ENCODE results near the gene BTBD10.
"Not testable (repeated sequence)": the region's sequence is repeated elsewhere in the genome, so short reads cannot be mapped to it uniquely, and the experiment has no call there.

Gene BTBD10

GRCh38 chr11:13398335-13398734, 64.7 kb downstream of the BTBD10 start:
- ATAC-seq, result not testable (repeated sequence)

- TF ChIP-seq ZNF565 (CRISPR knock-in tag; conservative IDR thresholded peaks at IDR 0.05; ENCODE audit: low read depth) (no peak), CSRNP3 (CRISPR knock-in tag; IDR thresholded peaks at IDR 0.05) (no peak), ARNTL (CRISPR knock-in tag; IDR thresholded peaks at IDR 0.05; ENCODE audit: borderline replicate concordance, low read depth) (no peak), ZNF8 (CRISPR knock-in tag; IDR thresholded peaks at IDR 0.05) (no peak), CSDC2 (CRISPR knock-in tag; IDR thresholded peaks at IDR 0.05) (no peak), TOX (CRISPR knock-in tag; IDR thresholded peaks at IDR 0.05; ENCODE audit: borderline replicate concordance) (no peak), ZNF70 (CRISPR knock-in tag; IDR thresholded peaks at IDR 0.05) (no peak), ISL1 (CRISPR knock-in tag; IDR thresholded peaks at IDR 0.05) (no peak), PATZ1 (CRISPR knock-in tag; IDR thresholded peaks at IDR 0.05; ENCODE audit: borderline replicate concordance) (no peak), OSR1 (CRISPR knock-in tag; IDR thresholded peaks at IDR 0.05) (no peak), ZC3H10 (CRISPR knock-in tag; IDR thresholded peaks at IDR 0.05) (no peak), POU6F1 (CRISPR knock-in tag; IDR thresholded peaks at IDR 0.05; ENCODE audit: borderline replicate concordance, low read depth) (no peak), TSHZ2 (CRISPR knock-in tag; IDR thresholded peaks at IDR 0.05) (no peak), RARB (CRISPR knock-in tag; IDR thresholded peaks at IDR 0.05) (no peak), ZFP3 (CRISPR knock-in tag; IDR thresholded peaks at IDR 0.05) (no peak), GLIS3 (CRISPR knock-in tag; IDR thresholded peaks at IDR 0.05) (no peak), CREB5 (CRISPR knock-in tag; IDR thresholded peaks at IDR 0.05; ENCODE audit: low read depth) (no peak), BACH2 (CRISPR knock-in tag; IDR thresholded peaks at IDR 0.05; ENCODE audit: borderline replicate concordance) (no peak)
Measured at GRCh38 chr11:13391217-13391616, 71.8 kb downstream of the BTBD10 start.

GRCh38 chr11:13388741-13389140, 74.3 kb downstream of the BTBD10 start:
- TF ChIP-seq TOX (CRISPR knock-in tag; IDR thresholded peaks at IDR 0.05; ENCODE audit: borderline replicate concordance) (no peak), ZNF8 (CRISPR knock-in tag; IDR thresholded peaks at IDR 0.05) (no peak), ZFP3 (CRISPR knock-in tag; IDR thresholded peaks at IDR 0.05) (no peak), CSRNP3 (CRISPR knock-in tag; IDR thresholded peaks at IDR 0.05) (no peak), ZNF565 (CRISPR knock-in tag; conservative IDR thresholded peaks at IDR 0.05; ENCODE audit: low read depth) (no peak), GLIS3 (CRISPR knock-in tag; IDR thresholded peaks at IDR 0.05) (no peak), POU6F1 (CRISPR knock-in tag; IDR thresholded peaks at IDR 0.05; ENCODE audit: borderline replicate concordance, low read depth) (no peak), SNAI2 (CRISPR knock-in tag; IDR thresholded peaks at IDR 0.05) (no peak), CSDC2 (CRISPR knock-in tag; IDR thresholded peaks at IDR 0.05) (no peak), ZNF70 (CRISPR knock-in tag; IDR thresholded peaks at IDR 0.05) (no peak), ISL1 (CRISPR knock-in tag; IDR thresholded peaks at IDR 0.05) (no peak), ZFP30 (CRISPR knock-in tag; IDR thresholded peaks at IDR 0.05) (no peak), ESRRG (CRISPR knock-in tag; IDR thresholded peaks at IDR 0.05) (no peak), OSR1 (CRISPR knock-in tag; IDR thresholded peaks at IDR 0.05) (no peak), PATZ1 (CRISPR knock-in tag; IDR thresholded peaks at IDR 0.05; ENCODE audit: borderline replicate concordance) (no peak), TCF4 (CRISPR knock-in tag; IDR thresholded peaks at IDR 0.05; ENCODE audit: borderline replicate concordance) (no peak), ZC3H10 (CRISPR knock-in tag; IDR thresholded peaks at IDR 0.05) (no peak), ARNTL (CRISPR knock-in tag; IDR thresholded peaks at IDR 0.05; ENCODE audit: borderline replicate concordance, low read depth) (no peak), PPARA (CRISPR knock-in tag; IDR thresholded peaks at IDR 0.05; ENCODE audit: borderline replicate concordance) (no peak)

More at GRCh38 chr11:13391217-13391616, 71.8 kb downstream of the BTBD10 start:
- ATAC-seq, result no peak

More at GRCh38 chr11:13388741-13389140, 74.3 kb downstream of the BTBD10 start:
- no peak for ATAC-seq

Measured in SK-N-SH treated with all-trans-retinoic acid at 6 μM for 48 hours (cell line).